ENCODE data around the gene ATAD3B. TPM values are rescaled to one million over a fixed set of nuclear protein-coding genes. Genes with fewer than 3 reads are reported as not detected.
A peak's percentile ranks its signal among the peaks of the same experiment; 100 is the strongest.

The ATAD3B gene
- total and polyA plus RNA-seq, 2 of the 13 experiments (the other 11 are each of a cell fraction or from before 2014, with no cell fraction given), result 9.6 to 31.1 TPM

- H3K9me3 ChIP-seq (ENCODE audit: low read length), result no peaks in the 10 kb centered on the region
- no peaks in the 10 kb centered on the region for H3K79me2 ChIP-seq (ENCODE audit: insufficient read depth, low read length)
- DNase-seq (ENCODE audit: low spot score) (no peak), ATAC-seq (peak; percentile 5; the same call in 2 of the 3 replicates), FAIRE-seq (no peak)
- peaks cover 5 to 11% of the 10 kb centered on the region in 2 experiments; a peak in 3 of 5 replicates for H3K36me3 ChIP-seq (replicated peaks in 1 of 2; ENCODE audit: control insufficient read depth in 1 of 2, insufficient read depth in 2 of 2, low read length in 2 of 2)
- no peak overlapping the region for H2AFZ ChIP-seq (ENCODE audit: low read length)
- in situ Hi-C loops (cut with HindIII; ENCODE audit: extremely low pct_ligation_motif_present, low pct_unique_long_range_greater_than_20kb) (no loop called here), intact Hi-C loops (cut with micrococcal nuclease; ENCODE audit: unreplicated experiment) (no loop called here)
- H3K4me2 ChIP-seq (ENCODE audit: low read depth, low read length), result no peak overlapping the region
- no peak overlapping the region for H3K4me3 ChIP-seq (replicated peaks in 1 of 3; ENCODE audit: insufficient read depth in 1 of 3, low read depth in 2 of 3, low read length in 3 of 3)
- ChIA-PET POLR2A (no interaction called here), CTCF (ENCODE audit: low intra/inter-chr PET ratio, low total read pairs) (no interaction called here)
- no TSS peak for BruUV-seq (replicated peaks)
- TF ChIP-seq RXRA (CRISPR knock-in tag; IDR thresholded peaks at IDR 0.05) (no peak), ZBTB46 (CRISPR knock-in tag; IDR thresholded peaks at IDR 0.05; ENCODE audit: borderline replicate concordance) (no peak), ZNF652 (CRISPR knock-in tag; IDR thresholded peaks at IDR 0.05; ENCODE audit: borderline replicate concordance, low read depth) (no peak), CHD4 (IDR thresholded peaks at IDR 0.05; ENCODE audit: borderline replicate concordance, low read length) (no peak), RARA (CRISPR knock-in tag; IDR thresholded peaks at IDR 0.05) (no peak), PHB2 (IDR thresholded peaks at IDR 0.05; ENCODE audit: partially characterized antibody) (no peak), GATAD2A (CRISPR knock-in tag; IDR thresholded peaks at IDR 0.05) (no peak), ZNF614 (CRISPR knock-in tag; IDR thresholded peaks at IDR 0.05; ENCODE audit: borderline replicate concordance) (no peak), ATF6 (CRISPR knock-in tag; conservative IDR thresholded peaks at IDR 0.05) (no peak), HMG20A (CRISPR knock-in tag; IDR thresholded peaks at IDR 0.05; ENCODE audit: borderline replicate concordance) (no peak)
- no peaks in the 10 kb centered on the region for H3K27me3 ChIP-seq (ENCODE audit: control insufficient read depth in 1 of 2, insufficient read depth in 2 of 2, low read length in 2 of 2)
- 92% methylated on average over 16 of the region's 23 CpGs for WGBS (ENCODE audit: low lambda C conversion rate)
- no peak overlapping the region for H3K27ac ChIP-seq (ENCODE audit: extremely low read length, insufficient read depth, low read length)
- H4K20me1 ChIP-seq (ENCODE audit: insufficient read depth, low read length), result no peaks in the 10 kb centered on the region
- no peak overlapping the region for H3K9ac ChIP-seq (ENCODE audit: insufficient read depth, low read depth, low read length)
- no peaks in the 10 kb centered on the region for H3K4me1 ChIP-seq (ENCODE audit: insufficient read depth, low read length)
Measured at GRCh38 chr1:1538334-1538733, 66.8 kb downstream of the ATAD3B start.
